Left cardiac atrium (tissue), 4 donors: Measurements from ENCODE around the gene NIPBL. TPM values are rescaled to one million over a fixed set of nuclear protein-coding genes. Genes with fewer than 3 reads are reported as not detected.
"Not testable (repeated sequence)": the region's sequence is repeated elsewhere in the genome, so short reads cannot be mapped to it uniquely, and the experiment has no call there.

Source experiments
- ATAC-seq, 2 donors: fragments of 200-7000 bp; cut with Tn5 transposase; one replicate each; pipeline ENCODE4 v1.9.1; 2020; ENCODE audit warnings: mild to moderate bottlenecking in 2 of 2, moderate library complexity in 2 of 2
- DNase-seq: peaks from one replicate; pipeline ENCODE4 v3.0.0-alpha.2; 2020
- intact Hi-C, 2 donors: fragments of 100-400 bp; cut with DNase I; formaldehyde crosslinking; loops; one replicate each; pipeline versions ENCODE4 v1.14.1 to v1.15.1; 2022 to 2023
- total RNA-seq, 2 donors: library from RNA; stranded (reverse); fragmentation: NEBNext Ultra II Directional; extraction: Animal tissue kit (Norgen Biotek cat#: 25700); gene quantifications; one replicate each; pipeline ENCODE4 v1.2.1, GENCODE V29; 2021
- donor health status: DM: no; HTN: yes; CAD: no.
- donor health status: DM: no; HTN: yes; CAD: no; lungs with severe emphysema.
- donor health status: DM: yes; HTN: yes; CAD: no.
- donor health status: Dilated cardiomyopathy.

Gene NIPBL
- total RNA-seq, 2 donors from 2014 or later, result 40.2 to 46.6 TPM

DNA sequence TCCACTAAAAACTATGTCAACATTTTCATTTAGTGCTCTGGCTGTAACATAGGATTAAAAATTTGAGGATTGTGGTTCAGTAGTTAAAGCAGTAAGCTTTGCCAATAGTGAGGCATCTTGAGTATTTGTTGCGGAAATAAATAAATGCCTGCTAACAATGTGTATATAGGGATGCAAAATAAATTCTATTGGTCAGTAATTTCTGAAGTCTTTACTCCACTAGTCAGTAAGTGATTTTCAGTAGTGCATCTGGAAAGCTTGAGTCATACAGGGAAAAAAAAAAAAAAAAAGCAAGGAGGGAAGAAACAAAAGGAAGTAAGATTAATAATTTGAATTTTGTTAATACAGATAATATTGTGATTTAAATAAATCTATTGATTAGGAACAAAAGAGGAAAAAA is 21.0 kb downstream of the NIPBL start:
- intact Hi-C loops, result no loop called here
- DNase-seq, result no peak
- peak in 1 of 2 donors; percentile 36 for ATAC-seq

GRCh38 chr5:36899860-36900259 is 23.3 kb downstream of the NIPBL start:
- DNase-seq, result no peak
- no peak for ATAC-seq
- intact Hi-C loops, result no loop called here

- intact Hi-C loops, result no loop called here
- no peak for DNase-seq
- ATAC-seq, result no peak
Measured at GRCh38 chr5:36900283-36900682, 23.7 kb downstream of the NIPBL start.

GRCh38 chr5:36901077-36901476 is 24.5 kb downstream of the NIPBL start:
- intact Hi-C loops, ATAC-seq, DNase-seq: not testable (repeated sequence)

- intact Hi-C loops, result no loop called here
- ATAC-seq (no peak), DNase-seq (no peak)
Measured at GRCh38 chr5:36901856-36902255, 25.3 kb downstream of the NIPBL start.

GRCh38 chr5:36902353-36902752 is 25.8 kb downstream of the NIPBL start:
- ATAC-seq (no peak), DNase-seq (no peak)
- intact Hi-C loops, result no loop called here

DNA sequence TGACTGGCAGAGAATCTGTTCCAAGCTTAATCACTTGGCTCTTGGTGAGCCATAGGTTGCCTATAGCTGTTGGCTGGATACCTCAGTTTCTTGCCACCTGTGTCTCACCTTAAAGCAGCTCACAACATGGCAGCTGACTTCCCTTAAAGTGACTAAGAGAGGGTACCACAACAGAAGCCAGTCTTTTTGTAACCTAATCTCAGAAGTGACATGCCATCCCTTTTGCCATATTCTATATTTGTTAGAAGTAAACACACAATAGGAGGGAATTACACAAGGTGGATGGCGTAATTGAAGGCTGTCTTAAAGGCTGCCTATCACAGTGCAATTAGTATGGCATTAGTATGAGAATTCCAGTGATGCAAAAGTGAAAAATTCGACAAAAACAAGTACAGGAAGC is 28.1 kb downstream of the NIPBL start:
- intact Hi-C loops, result no loop called here
- DNase-seq (no peak), ATAC-seq (no peak)

- intact Hi-C loops, result no loop called here
- ATAC-seq (no peak), DNase-seq (no peak)
Measured at GRCh38 chr5:36908544-36909260, 32.1 kb downstream of the NIPBL start.

- DNase-seq, result no peak
- intact Hi-C loops, result no loop called here
- no peak for ATAC-seq
Measured at GRCh38 chr5:36915653-36916052, 39.1 kb downstream of the NIPBL start.

DNA sequence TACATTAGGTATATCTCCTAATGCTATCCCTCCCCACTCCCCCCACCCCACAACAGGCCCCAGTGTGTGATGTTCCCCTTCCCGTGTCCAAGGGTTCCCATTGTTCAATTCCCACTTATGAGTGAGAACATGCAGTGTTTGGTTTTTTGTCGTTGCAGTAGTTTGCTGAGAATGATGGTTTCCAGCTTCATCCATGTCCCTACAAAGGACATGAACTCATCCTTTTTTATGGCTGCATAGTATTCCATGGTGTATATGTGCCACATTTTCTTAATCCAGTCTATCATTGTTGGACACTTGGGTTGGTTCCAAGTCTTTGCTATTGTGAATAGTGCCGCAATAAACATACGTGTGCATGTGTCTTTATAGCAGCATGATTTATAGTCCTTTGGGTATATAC is 40.0 kb downstream of the NIPBL start:
- DNase-seq, ATAC-seq, intact Hi-C loops: not testable (repeated sequence)

DNA sequence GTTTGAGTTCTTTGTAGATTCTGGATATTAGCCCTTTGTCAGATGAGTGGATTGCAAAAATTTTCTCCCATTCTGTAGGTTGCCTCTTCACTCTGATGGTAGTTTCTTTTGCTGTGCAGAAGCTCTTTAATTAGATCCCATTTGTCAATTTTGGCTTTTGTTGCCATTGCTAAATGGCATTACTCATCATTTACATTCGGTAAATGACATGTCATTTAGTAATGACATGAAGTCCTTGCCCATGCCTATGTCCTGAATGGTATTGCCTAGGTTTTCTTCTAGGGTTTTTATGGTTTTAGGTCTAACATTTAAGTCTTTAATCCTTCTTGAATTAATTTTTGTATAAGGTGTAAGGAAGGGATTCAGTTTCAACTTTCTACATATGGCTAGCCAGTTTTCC is 40.8 kb downstream of the NIPBL start:
- not testable (repeated sequence) for ATAC-seq, DNase-seq

DNA sequence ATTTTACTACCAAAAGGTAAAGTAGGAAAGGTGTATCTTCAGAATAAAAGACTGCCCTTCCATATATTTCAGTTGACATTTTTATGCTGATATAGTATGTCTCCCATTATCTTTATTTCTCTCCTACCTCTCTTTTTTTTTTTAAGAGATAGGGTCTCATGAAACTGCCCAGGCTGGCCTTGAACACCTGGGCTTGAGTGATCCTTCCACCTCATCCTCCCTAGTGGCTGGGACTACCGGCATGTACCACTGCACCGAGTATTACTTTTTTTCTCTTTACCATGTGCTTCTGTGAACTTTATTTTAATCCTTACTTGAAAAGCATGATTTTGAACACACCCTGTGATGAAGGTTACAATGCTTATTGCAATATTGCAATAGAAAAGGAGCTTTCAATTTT is 42.7 kb downstream of the NIPBL start:
- intact Hi-C loops, result no loop called here
- DNase-seq (no peak), ATAC-seq (no peak)

More for the DNA sequence above, 40.8 kb downstream of the NIPBL start:
- intact Hi-C loops, result not testable (repeated sequence)

DNA sequence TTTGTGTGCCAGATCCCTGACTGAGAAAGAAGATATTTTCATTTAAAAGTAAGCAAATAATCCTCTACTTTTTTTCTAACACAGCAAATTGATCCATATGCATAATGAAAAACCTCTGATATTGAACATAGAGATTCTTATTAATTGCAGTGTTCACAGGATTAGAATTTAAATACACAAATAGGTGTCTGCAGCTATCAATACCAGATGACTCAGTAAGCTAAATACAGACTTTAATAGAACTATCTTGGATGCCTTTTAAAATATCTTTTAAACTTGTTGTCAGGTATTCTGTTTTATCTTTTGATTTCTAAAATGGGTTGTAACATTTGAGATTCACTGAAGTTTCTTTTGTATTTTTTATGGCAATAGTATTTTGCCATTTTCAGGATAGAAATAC is 43.1 kb downstream of the NIPBL start:
- DNase-seq (no peak), ATAC-seq (no peak)
- intact Hi-C loops, result no loop called here

GRCh38 chr5:36928947-36929346 is 52.4 kb downstream of the NIPBL start:
- peak in 1 of 2 donors; percentile 36 for ATAC-seq
- intact Hi-C loops, result no loop called here
- no peak for DNase-seq

DNA sequence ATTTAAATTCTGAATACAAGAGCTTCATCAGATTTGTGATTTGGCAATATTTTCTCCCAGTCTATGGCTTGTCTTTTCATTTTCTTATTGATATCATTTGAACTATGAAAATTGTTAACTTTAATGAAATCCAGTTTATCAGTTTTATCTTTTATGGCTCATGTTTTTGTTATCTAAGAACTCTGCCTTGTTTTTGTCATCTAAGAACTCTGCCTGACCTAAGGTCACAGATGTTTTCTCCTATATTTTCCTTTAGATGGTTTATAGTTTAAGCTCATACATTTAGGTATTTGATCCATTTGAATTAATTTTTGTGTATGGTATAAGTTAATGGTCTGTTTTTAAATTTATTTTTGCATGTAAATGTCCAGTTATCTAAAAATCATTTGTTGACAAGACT is 52.9 kb downstream of the NIPBL start:
- ATAC-seq, result no peak
- intact Hi-C loops, result no loop called here
- DNase-seq, result no peak

GRCh38 chr5:36932056-36932455 is 55.5 kb downstream of the NIPBL start:
- DNase-seq (no peak), ATAC-seq (no peak)
- intact Hi-C loops, result no loop called here

DNA sequence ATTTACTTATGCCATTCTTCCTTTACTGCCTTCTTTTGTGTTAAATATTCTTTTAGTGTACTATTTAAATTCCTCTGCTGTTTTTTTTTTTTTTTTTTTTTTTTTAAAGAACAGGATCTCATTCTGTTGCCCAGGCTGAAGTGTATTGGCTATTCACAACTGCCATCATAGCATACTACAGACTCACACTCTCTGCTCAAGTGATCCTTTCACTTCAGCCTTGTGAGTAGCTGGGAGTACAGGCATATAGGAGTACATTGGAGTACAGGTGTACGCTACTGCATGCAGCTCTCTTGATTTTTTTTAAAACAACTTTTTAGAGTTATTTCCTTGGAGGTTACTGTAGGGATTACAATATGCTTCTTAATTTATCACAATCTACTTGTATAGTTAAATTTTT is 56.1 kb downstream of the NIPBL start:
- DNase-seq, result no peak
- intact Hi-C loops, result no loop called here
- no peak for ATAC-seq

- ATAC-seq, result no peak
- DNase-seq, result no peak
- intact Hi-C loops, result no loop called here
Measured at GRCh38 chr5:36934740-36935356, 58.3 kb downstream of the NIPBL start.

- intact Hi-C loops, result no loop called here
- ATAC-seq, result no peak
- DNase-seq, result no peak
Measured at GRCh38 chr5:36935805-36936204, 59.2 kb downstream of the NIPBL start.

DNA sequence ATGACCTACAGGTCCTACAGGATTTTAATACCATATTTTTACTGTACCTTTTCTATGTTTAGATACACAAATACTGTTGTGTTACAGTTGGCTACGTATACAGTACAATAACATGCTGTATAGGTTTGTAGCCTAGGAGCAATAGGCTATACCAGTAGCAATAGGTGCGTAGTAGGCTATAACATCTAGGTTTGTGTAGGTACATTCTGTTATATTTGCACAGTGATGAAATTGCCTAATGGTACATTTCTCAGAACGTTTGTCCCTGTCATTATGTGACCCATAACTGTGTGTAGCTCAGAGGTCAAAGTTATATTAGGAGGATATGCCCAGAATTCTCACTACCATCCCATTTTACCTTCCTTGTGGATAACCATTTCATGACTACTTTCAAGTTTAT is 59.7 kb downstream of the NIPBL start:
- intact Hi-C loops, result no loop called here
- DNase-seq (no peak), ATAC-seq (no peak)

DNA sequence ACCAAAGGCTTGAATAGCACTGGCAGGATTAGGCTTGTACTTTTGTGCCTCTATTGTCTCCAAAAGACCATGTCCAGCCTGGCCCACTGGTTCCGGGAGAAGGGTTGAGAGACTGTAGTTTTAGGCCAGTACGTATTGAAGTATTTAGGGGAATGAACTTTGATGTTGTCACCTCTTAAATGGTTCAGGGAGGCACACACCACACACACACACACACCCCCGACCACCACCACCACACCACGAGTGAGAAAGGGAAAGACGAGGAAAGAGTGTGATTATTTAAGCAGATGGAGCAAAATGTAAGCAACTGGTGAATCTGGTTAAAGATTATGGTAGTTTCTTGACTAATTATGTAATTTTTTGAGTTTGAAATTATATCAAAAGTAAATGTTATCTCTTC is 61.6 kb downstream of the NIPBL start:
- no peak for DNase-seq
- no peak for ATAC-seq
- intact Hi-C loops, result no loop called here
